UCSD-AML1 (cell line): Measurements from ENCODE around the gene CD300LF.

Experiments used
- DNase-seq: peaks from one replicate; lab custom pipeline; 2025; ENCODE audit not compliant: unreplicated experiment; lab: John Stamatoyannopoulos, UW

CD300LF gene

DNA sequence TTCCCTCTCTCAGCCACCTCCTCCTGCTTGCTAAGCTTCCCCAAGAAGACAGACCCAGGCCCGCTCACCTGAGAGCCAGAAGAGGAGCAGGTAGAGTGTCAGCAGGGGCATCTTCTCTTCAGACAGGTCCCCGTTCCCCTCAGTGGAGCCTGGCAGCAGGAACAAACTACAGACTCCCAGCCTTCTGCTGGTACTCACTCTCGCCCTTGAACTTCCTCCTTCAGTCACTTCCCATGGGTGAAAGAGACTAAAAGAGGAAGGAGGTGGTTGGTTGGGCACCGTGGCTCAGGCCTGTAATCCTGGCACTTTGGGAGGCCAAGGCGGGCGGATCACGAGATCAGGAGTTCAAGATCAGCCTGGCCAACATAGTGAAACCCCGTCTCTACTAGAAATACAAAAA is at the start of gene CD300LF:
TSS of gene CD300LF (minus strand) at position 168 of the 400 bp plus-strand sequence. CDS start at position 111, 57 bp downstream.
- peak; percentile 72 for DNase-seq

DNA sequence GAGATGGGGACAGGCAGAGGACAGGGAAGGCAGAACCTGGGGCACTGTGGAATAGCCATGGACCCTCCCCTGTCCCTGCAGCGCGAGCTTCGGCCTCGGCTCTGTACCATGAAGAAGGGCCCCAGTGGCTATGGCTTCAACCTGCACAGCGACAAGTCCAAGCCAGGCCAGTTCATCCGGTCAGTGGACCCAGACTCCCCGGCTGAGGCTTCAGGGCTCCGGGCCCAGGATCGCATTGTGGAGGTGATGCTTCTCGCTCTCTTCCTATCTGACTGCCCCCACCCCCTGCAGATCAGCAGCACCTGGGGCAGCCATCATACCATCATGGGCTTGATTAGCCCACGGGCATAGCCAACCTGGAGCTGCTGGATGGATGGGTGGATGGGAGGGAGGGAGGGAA is 49.2 kb upstream of the CD300LF start:
- no peak for DNase-seq

DNA sequence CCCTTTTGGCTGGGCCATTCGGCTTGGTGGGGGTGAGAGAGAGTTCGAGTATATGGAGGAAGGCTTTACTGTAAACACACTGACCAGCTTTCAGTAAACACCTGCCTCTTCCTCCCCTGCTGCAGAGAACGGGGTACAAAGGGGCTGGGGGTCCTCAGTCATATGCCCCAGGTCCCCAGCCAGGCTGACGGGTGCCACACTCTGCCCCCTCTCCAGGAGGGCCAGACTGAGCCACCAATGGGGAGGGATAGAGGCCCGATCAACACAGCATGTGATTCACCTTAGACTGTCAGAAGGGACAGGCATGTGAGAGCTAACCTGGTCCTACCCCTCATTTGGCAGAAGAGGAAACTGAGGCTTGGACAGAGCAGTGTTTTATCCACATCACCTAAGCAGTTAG is 48.7 kb upstream of the CD300LF start:
- no peak for DNase-seq

DNA sequence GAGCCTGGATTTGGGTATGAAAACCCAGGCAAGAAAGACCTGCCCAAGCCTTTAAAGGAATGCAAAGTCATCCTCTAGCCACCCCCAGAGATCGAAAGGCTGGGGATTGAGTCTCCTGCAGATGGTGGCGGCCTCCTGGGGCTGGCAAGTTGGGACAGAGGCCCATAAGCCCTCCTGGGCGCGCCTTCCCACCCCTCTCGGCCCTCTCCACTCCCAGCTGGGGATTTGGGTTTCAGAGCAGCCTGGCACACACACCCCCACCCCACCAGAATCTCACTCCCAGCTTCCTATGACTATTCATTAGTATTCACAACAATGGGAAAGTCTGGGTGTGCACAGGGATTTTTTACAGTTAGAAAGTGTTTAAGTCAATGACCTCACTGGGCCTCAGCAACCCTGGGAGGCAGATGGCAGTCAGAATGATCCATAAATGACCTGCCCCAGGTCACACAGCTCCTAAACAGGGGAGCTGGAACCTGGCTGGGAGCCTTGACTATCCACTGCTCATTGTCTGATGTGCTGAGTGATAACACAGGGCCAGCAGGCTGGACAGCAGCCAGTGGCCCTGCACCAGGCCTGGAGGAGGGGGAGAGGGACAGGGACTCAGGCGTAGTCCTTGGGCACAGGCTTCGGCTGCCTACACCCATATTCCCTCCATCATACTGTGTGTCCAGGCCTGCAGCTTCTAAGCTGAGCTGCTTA is 47.8 kb upstream of the CD300LF start:
- DNase-seq = no peak

DNA sequence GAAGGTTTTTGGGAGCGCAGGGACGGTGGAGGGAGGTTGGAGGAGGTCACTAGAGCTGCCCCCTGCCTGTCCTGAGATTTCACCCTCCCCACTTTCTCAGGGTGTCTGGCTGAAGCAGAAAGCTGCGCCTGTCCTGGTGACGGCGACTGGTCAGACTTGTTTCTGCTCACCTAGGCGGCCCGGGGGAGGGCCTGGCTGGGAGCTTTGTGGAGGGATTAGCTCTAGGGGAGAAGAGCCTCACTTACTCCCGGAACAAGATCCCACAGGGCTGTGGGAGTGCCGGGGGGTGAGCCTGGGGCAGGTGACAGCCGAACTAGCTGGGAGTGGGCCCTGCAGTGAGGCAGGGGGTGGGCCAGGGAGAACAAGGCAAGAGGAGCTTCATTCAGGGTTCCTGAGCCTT is 47.2 kb upstream of the CD300LF start:
- no peak for DNase-seq

DNA sequence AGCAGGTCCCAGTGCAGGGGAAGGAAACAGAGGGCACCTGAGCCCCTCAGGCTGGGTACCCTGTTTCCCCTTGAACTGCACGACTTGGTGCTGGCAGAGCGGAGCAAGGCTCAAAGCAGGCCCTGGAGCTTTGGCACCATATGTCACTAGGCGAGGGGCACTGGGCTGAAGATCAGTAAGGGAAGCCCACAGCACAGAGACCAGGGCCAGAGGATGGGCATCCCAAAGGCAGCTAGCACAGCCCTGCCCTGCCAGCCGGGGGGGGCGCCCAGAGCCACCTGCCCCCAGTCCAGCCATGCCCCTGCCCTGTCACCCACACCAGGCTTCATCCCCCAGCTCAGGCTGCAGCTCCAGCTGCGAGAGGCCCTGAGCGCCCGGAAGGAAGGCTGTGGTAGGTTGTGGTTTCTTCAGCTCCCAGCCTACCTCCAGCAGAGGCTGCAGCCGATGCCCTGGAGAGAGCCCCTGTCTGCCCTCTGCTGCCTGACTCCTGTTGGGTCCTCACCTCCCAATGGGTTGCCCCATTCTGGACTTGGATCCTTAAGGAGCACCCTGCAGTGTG is 46.6 kb upstream of the CD300LF start:
- DNase-seq = peak; percentile 72

DNA sequence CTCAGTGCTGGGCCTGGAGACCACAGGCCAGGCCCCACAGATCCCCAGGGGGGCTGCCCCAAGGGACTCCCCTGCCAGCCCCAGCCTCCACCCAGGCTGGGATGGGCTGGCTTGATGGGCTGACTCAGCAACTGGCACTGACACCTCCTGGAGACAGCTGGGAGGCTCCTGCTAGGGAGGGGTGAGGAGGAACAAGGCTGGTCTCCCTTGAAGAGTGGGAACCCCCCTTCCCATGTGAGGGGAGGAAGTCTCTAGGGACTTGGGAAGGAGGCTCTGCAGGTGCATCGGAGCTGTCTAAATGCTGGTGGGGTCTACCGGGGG is 46.1 kb upstream of the CD300LF start:
- DNase-seq = peak; percentile 47

DNA sequence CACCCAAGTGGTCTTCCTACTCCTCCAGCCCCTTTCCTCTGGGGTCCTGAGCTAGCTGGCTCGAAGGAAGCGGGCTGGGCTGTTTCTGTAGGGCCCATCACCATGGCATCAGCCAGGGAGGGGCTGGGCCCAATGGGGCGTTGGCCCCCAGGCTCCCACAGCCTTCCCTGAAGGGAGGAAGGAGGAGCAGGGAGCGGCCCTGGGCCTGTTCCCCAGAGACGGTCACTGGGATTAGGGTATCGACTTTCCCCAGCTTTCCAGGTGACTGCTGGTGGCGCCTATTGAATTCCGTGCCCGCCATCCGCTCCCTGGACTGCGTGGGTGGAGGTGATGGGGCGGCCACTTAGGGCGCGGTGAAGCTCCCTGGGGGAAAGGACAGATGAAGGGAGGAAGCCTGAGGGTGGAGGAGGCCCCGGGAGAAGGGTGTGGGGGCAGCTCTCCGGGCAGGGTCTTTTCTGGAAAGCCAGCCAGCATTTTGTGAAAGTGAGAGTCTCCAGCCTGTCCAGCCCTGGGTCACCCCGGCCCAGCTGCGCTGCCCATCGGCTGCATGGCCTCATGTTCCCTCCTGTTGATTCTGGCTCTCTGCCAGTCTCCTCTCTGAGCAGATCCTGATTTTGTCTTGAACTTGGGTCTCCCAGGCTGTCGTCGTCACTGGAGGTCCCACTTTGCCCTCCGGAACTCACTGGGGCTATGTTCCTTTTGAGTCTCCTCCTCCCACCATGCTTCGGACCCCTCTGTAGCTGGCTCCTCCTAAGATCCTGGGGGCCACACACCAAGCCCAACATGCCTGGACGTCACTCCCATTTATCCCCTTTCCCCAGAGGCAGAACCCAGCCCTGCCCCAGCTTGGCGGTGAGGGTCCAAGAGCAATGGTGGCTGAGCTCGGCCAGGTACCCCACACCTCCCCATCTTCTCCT is 45.5 kb upstream of the CD300LF start:
- no peak for DNase-seq

DNA sequence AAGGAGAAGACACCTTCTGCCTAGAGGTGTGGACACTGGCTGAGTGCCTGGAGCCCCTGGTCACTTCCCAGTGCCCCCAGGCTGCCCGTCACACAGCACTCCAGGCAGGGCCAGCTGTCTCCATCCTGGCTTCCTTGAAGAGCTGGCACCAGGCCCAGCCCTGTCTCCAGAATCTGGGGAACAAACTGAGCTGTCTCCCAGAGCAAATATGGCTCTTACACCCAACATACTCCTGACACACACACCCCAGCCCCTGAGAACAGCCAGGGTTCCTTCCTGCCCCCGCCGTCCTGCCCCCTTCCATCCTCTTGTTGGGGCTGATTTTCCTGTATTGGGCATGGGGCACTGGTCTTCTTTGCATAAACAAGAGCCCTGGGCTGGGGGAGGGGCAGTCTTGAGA is 44.8 kb upstream of the CD300LF start:
- no peak for DNase-seq

DNA sequence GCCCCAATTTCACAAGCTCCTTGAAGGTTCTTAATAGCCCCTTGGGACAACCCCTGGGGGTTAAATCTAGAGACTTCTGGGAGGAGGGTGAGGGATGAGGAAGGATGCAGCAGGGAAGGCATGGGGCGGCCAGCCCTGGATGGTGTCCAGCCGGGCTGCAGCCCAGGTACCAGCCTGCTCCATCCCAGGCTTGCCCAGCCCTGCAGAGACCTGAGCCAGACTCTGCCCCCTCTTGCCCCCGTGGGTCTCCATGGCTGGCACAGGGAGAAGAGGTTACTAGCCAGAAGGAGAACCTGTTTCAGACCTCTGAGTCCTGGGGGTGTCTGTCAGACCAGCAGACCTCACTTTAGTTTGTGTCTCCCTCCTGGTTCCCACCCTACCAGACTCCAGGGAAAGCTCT is 44.2 kb upstream of the CD300LF start:
- DNase-seq = no peak

DNA sequence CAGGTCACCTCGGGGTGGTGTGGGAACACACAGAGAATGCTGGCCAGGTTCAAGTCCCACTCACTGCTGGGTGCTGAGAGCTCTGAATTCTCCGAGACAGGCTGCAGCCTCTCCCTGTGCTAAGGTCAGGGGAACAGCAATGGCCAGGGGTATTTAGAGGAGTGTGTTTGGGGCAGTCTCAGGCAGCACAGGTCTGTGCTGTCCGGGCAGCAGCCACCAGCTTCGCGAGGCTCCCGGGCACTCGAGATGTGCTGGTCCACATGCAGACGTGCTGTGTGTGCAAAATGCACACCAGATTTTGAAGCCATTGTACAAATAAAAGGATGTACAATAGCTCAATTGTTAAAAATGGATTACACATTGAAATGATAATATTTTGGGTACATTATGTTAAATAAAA is 42.8 kb upstream of the CD300LF start:
- DNase-seq = no peak

DNA sequence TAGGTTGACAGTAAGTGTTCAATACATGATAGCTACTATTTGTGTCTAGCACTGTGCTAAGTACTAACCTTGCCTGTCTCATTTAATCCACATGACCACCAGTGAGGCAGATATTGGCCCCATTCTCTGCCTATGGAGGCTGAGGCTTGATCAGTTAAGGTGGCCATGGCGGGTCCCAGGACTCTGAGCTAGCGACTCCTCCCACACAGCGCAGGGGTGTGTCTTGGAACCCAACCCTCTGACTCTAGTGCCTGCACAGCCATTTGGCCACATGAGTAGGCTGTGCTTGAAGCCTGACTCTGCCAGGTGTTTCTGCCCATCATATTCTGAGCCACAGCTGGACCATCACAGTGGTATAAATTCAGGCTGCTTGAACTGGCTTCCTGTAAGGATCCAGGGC is 42.1 kb upstream of the CD300LF start:
- no peak for DNase-seq

DNA sequence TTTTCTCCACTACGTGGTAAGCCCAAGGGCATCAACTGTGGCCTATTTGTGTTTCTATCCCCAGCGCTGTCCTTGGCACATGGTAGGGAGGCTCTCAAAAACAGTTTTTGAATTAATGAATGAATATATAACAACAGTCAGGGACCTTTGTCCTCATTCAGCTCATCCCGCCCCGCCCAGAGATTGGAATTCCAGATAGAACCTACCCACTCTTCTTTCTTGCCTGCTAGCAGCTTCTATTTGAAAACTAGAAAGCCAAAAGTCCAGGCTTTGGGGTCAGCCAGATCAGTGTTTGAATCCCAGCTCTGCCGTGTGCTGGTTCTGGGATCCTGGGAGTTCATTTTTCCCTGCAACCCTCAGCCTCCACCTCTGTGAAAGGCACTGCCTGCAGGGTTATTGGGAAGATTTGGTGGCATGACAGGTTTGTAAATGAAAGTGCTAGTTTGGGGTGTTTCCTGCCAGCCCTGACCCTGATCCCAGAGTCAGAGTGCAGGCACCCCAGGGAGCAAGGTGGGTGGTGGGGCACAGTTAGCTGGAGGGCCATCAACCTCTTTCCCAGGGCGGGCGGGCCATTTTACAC is 40.2 kb upstream of the CD300LF start:
- DNase-seq = no peak

DNA sequence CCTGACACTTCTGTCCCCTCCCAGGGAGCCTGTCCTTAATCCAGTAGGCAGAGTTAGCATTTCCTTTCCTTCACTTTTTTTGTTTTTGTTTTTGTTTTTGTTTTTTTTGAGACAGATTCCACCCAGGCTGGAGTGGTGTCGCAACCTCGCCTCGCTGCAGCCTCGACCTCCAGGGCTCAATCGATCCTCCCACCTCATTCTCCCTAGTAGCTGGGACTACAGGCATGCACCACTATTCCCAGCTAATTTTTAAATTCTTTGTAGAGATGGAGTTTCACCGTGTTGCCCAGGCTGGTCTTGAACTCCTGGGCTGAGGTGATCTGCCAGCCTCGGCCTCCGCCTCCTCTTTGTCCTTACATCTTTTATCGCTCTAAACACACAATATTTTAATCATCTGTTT is 39.7 kb upstream of the CD300LF start:
- DNase-seq = no peak

DNA sequence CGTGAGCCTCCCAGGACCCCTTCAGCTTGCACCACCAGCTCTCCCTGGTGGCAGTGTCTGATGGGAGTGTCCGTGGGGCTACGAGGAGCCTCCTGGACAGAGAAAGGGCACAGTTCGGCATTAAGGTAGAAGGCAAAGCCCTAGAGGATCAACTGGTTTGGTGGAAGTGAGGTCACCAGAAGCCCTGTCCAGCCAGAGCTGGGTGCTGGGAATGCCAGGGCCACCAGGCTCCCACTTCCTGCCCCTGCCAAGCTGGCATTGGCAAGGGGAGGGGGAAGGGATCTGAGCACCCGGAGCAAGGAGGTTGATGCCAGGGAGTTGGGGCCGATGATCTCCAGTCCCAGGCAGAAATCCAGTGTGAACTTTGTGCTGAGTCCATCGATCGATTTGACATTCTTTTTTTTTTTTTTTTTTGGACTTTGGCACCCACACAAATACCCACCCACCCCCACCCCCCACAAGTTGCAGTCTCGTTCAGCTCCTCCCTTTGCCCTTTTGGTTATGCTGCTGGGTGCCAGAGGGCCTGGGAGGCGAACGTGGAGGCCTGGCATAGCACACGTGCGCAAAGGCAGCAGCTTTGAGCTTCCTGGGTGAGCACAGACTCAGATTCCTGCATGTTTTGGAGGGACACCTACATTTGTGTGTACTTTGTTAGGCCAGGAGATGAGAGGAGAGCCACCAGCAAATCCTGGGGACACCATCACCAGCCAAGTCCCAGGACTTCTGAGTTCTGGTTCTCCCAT is 37.8 kb upstream of the CD300LF start:
- no peak for DNase-seq

DNA sequence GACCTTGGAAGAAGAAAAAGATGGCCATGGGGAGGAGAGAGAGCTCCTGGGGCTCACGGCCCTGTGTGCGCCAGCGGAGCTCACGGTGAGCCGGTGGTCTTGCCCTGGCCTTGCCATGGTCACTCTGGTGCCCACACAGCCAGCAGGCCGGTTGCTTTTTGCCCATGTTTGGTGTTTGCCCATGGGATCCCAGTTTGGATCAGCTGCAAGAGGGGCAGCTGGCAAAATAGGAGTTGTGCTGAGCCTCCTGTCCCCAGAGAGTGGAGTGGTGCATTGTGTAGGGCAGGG is 37.3 kb upstream of the CD300LF start:
- DNase-seq = no peak

DNA sequence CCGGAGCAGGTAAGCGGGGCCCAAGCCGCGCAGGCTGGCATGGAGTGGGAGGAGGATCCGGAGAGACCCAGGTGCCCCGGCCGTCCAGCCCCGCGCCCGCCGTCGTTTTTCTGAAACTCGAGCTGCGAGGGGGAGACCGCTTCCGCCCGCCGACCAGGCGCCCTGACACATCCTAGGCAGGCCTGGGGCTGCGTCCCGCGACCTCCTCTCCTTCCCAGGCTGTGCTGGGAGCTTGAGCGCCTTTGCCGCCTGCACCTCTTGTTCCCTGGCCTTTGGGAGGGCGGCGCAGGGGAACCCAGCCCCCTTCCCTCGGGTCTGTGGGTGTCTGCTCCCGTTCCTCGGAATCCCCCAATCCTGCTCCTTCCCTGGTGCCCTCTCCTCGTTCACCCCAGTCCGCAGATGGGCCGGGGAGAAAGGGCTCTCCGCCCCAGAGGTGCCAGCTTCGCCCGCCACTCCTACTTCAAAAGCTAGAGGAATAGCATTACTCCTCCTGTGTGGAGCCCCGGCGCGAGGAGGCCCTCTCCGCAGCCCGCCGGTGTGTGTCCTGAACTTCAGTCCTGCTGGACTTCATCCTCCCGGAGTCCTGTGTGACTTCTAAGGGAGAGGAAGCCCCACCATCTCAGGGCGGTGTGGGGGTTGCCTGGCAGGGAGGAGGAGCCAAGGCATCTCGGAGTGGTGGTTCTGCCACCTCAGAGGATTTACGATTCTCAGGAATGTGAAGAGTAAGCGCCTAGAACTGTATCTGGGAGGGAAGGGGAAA is 36.7 kb upstream of the CD300LF start:
- peak; percentile 39 for DNase-seq

DNA sequence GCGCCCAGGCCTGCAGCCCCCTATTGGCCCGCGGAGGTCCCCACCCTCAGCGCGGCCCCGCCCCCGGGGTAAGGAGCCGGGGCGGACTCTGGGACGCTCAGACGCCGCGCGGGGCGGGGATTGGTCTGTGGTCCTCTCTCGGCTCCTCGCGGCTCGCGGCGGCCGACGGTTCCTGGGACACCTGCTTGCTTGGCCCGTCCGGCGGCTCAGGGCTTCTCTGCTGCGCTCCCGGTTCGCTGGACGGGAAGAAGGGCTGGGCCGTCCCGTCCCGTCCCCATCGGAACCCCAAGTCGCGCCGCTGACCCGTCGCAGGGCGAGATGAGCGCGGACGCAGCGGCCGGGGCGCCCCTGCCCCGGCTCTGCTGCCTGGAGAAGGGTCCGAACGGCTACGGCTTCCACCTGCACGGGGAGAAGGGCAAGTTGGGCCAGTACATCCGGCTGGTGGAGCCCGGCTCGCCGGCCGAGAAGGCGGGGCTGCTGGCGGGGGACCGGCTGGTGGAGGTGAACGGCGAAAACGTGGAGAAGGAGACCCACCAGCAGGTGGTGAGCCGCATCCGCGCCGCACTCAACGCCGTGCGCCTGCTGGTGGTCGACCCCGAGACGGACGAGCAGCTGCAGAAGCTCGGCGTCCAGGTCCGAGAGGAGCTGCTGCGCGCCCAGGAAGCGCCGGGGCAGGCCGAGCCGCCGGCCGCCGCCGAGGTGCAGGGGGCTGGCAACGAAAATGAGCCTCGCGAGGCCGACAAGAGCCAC is 36.0 kb upstream of the CD300LF start, which contains the start of gene NHERF1:
TSS of gene NHERF1 (plus strand) at position 100 of the 750 bp plus-strand sequence. CDS start at position 319, 219 bp downstream.
- peak; percentile 97 for DNase-seq

DNA sequence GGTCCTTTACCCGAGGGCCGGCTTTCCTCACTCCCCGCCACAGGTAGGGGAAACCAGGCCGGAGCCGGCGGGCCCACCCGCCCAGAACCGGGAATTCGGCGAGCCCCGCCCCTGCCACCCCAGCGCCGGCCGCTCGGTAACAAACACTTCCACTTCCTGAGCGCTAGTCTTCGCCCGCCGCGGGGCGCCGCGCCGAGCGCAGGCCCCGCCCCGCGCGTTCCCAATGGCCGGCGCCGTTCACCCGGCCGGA is 35.5 kb upstream of the CD300LF start:
- no peak for DNase-seq

DNA sequence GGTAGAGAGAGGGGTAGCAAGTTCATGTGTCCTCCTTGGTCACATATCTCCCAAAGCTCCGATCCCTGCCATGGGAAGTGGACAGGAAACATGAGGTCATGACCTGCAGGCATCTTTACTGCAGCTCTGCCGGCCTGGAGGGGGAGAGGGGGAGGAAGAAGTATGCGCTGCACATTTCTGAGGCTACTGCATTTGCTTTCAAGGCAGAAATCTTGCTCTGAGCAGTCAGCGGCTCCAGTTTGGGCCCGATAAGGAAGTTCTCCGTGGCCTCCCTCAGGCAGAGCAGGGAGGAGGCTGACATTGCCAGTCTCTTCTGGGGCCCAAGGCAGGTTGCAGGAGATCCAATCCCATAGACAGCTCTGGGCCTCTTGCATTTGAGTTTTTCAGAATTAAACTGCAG is 34.2 kb upstream of the CD300LF start:
- DNase-seq = peak; percentile 49
